IPS DF 6.9 (cell line): ENCODE measurements around the gene CSTF2T.

ENCODE experiments used
- DNase-seq: peaks from one replicate; pipeline ENCODE4 v3.0.0-alpha.2; 2013; ENCODE audit warnings: low read depth, low spot score
- H3K27ac ChIP-seq: one replicate; pipeline ENCODE4 v1.5.1; 2013; ENCODE audit warnings: low read length, control low read depth
- H3K27me3 ChIP-seq: 2 replicates; pipeline ENCODE4 v1.6.1; 2013; ENCODE audit warnings: mild to moderate bottlenecking, low read length; ENCODE audit not compliant: control insufficient read depth, insufficient read depth
- H3K36me3 ChIP-seq: 2 replicates; pipeline ENCODE4 v1.6.1; 2013; ENCODE audit warnings: low read length; ENCODE audit not compliant: control insufficient read depth, insufficient read depth
- H3K4me1 ChIP-seq: 2 replicates; pipeline ENCODE4 v1.6.1; 2013; ENCODE audit warnings: low read length; ENCODE audit not compliant: control insufficient read depth, insufficient read depth
- H3K4me3 ChIP-seq: 2 replicates; pipeline ENCODE4 v1.5.1; 2013; ENCODE audit warnings: mild to moderate bottlenecking, low read length
- H3K9me3 ChIP-seq: 2 replicates; pipeline ENCODE4 v1.6.1; 2013; ENCODE audit warnings: low read length, inconsistent platforms; ENCODE audit not compliant: control insufficient read depth, insufficient read depth
- WGBS: extraction: QIAGEN DNeasy Blood & Tissue Kit; methylation state at CpG from one replicate; pipeline ENCODE4 v1.1.7; 2013; ENCODE audit warnings: mixed read lengths, missing lambda C conversion rate; ENCODE audit not compliant: insufficient read length, insufficient coverage; 5-methylcytosine and 5-hydroxymethylcytosine counted together

The CSTF2T gene

DNA sequence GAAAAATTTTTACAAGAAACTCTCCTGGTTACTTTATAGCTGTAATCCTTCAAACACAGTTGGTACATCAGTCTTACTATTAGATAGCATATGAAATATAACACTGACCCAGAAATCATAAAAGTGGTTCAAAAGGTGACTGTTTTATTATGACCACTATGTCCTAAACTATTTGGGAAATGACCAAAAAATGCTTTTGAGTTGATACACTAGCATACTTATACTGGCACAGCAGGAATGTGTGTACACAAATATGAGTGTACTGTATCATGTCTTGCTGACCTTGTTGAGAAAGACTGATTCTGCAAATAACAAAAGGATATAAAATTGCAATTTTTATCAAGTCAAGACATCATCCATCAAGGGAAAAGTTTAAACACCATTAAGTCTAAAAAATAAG is 24.3 kb downstream of the CSTF2T start:
- H3K27ac ChIP-seq, result no peak overlapping the region
- H3K27me3 ChIP-seq, result no peaks in the 10 kb centered on the region
- no peak for DNase-seq
- H3K4me1 ChIP-seq, result no peaks in the 10 kb centered on the region
- no peaks in the 10 kb centered on the region for H3K36me3 ChIP-seq
- H3K4me3 ChIP-seq, result no peak overlapping the region
- H3K9me3 ChIP-seq, result no peaks in the 10 kb centered on the region

DNA sequence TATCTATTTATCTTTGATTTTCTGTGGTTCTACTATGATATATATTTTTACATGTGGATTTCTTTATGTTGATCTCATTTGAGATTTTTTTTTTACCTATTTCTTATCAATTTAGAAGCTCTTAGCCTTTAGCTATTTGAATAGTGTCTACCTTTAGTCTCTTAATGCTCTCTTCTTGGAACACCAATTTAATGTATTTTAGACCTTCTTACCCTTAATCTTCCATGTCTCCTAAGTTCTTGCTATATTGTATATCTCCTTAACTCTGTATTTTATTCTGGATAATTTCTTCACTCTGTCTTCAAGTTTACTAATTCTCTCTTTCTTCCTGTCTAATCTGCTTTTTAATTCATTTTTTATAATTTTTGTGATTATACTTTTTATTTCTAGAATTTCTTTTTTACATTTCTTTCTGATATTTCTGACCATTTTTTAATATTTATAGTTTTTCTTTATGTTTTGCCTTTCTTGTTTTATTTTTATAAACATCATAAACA is 27.3 kb downstream of the CSTF2T start:
- H3K4me1 ChIP-seq, result no peaks in the 10 kb centered on the region
- DNase-seq, result no peak
- no peak overlapping the region for H3K4me3 ChIP-seq
- no peaks in the 10 kb centered on the region for H3K9me3 ChIP-seq
- H3K27me3 ChIP-seq, result no peaks in the 10 kb centered on the region
- no peaks in the 10 kb centered on the region for H3K36me3 ChIP-seq
- H3K27ac ChIP-seq, result no peak overlapping the region

DNA sequence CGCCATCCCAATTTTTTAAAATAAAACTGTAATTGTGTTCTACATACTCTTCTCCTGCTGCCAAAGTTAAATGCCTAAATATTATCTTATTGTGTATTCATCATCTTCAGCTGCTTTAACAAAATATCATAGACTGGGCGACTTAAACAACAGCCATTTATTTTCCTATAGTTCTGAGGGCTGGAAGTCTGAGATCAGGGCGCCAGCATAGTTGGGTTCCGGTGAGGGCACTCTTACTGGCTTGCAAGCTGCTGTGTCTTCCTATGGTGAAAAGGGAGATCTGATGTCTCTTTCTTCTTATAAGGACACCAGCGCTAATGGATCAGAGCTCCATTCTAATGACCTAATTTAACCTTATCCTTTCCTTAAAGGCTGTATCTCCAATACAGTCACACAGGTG is 30.4 kb downstream of the CSTF2T start:
- H3K4me1 ChIP-seq, result no peaks in the 10 kb centered on the region
- no peak for DNase-seq
- H3K9me3 ChIP-seq, result no peaks in the 10 kb centered on the region
- no peaks in the 10 kb centered on the region for H3K36me3 ChIP-seq
- H3K27ac ChIP-seq, result no peak overlapping the region
- H3K4me3 ChIP-seq, result no peak overlapping the region
- no CpG with 5 or more reads among the region's 5 CpGs for WGBS
- no peaks in the 10 kb centered on the region for H3K27me3 ChIP-seq

DNA sequence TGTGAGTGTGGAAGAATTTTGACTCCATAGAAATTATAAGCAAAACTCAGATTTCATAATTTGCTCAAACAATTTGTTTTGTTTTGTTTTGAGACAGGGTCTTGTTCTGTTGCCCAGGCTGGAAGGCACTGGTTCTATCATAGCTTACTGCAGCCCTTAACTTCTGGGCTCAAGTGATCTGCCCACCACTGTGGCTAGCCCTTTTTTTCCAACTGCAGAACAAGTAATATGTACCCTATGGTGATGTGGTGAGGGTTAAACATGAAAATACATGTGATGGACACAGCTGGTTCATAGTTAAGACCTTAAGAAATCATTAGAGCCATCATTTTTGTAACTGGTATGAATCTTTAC is 31.1 kb downstream of the CSTF2T start:
- Histone ChIP-seq H3K4me1 (no peaks in the 10 kb centered on the region), H3K9me3 (no peaks in the 10 kb centered on the region), H3K36me3 (no peaks in the 10 kb centered on the region), H3K4me3 (no peak overlapping the region), H3K27ac (no peak overlapping the region), H3K27me3 (no peaks in the 10 kb centered on the region)
- no peak for DNase-seq

DNA sequence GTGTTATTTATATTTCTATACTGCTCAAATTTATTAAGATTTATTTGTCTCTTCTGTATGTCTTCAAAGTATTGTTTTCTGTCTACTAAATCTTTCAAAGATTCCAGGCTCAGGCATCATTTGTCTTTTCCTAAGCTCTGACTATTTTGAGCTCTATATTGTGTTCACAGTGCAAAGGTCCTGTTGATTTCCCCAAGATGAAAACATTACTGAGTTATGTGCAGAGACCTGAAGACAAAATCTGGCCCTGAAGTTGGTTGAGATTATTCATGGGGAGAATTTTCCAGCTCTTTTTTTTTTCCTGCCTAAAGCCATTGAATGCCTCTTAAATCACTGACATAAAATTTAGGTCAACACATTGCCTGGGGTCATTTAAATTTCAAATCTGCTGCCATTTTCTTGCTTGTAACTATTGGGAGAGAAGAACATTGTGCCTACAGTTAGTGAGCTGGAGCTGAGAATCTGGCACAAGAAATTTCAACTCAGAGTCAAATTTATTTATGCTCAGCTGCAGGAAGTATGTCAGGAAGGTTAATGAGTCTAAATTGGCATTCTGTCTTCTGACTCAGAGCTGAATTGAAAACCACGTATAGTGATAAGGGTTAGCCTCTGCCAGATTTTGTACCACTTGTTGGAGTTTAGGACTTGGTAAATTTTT is 31.6 kb downstream of the CSTF2T start:
- WGBS, result no CpG with 5 or more reads among the region's 1 CpG
- Histone ChIP-seq H3K4me1 (no peaks in the 10 kb centered on the region), H3K27ac (no peak overlapping the region), H3K36me3 (no peaks in the 10 kb centered on the region), H3K27me3 (no peaks in the 10 kb centered on the region), H3K9me3 (no peaks in the 10 kb centered on the region), H3K4me3 (no peak overlapping the region)
- no peak for DNase-seq

DNA sequence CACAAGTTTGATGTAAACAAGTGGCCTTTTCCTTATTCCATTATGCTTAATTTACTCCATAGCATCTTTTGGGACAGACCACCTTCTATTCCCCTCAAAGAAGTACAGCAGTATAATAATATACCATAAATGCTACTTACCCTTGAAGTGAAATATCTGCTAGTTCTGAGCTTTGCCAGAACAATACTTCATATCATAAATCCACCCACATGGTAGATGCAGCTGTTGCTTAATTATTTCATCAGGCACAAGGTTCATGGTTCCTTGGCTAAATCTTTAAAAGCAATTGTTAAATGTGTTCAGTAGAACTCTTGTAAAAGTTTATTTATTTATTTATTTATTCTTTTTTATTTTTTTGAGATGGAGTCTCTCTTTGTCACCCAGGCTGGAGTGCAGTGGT is 32.9 kb downstream of the CSTF2T start:
- H3K9me3 ChIP-seq, result no peaks in the 10 kb centered on the region
- no peak for DNase-seq
- H3K4me1 ChIP-seq, result no peaks in the 10 kb centered on the region

DNA sequence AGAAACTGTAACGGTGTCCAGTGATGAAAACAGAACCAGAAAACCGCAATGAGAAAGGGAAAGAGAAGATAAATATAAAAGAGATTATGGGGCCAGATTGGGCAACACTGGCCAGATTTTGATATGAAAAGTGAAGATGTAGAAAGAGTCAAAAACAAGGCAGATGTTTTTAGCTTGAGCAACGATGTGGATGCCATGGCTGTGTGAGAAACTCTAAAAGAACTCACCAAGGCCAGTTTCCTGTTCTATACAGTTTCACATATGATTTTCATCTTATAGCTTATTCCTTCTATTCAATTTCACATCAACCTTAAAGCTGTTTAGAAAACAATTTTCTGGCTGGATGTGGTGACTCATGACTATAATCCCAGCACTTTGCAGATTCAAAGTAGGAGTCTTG is 36.3 kb downstream of the CSTF2T start:
- H3K27ac ChIP-seq, result no peak overlapping the region
- WGBS, result 100% methylated on average over 1 of the region's 3 CpGs

More for the DNA sequence above, 32.9 kb downstream of the CSTF2T start:
- Histone ChIP-seq H3K27me3 (no peaks in the 10 kb centered on the region), H3K4me3 (no peak overlapping the region), H3K36me3 (no peaks in the 10 kb centered on the region), H3K27ac (no peak overlapping the region)

DNA sequence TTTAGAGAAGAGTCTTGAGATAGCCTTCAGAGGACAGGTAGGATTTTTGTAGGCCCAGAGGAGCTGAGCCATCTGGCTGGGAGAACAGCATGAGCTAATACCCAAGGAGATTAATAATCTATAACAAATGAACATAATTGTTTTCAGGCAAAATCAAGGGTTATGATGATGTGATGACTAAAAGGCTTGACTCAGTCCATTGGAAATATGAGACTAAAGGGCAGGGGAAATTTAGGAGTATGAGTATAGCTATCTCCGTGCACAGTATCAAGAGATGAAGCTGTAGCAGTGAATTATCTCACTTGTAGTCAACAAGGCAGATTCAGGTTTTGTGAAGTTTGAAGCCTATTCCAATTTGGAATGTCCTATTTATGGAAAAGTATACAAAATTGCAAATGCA is 40.1 kb downstream of the CSTF2T start:
- Histone ChIP-seq H3K4me3 (no peak overlapping the region), H3K4me1 (peaks cover 1% of the 10 kb centered on the region; the same call in 1 of the 2 replicates), H3K27ac (no peak overlapping the region), H3K9me3 (no peaks in the 10 kb centered on the region), H3K36me3 (no peaks in the 10 kb centered on the region), H3K27me3 (no peaks in the 10 kb centered on the region)
- no peak for DNase-seq
- no CpG with 5 or more reads among the region's 1 CpG for WGBS

More for the DNA sequence above, 36.3 kb downstream of the CSTF2T start:
- H3K4me1 ChIP-seq, result peaks cover 1% of the 10 kb centered on the region; the same call in 1 of the 2 replicates
- H3K9me3 ChIP-seq, result no peaks in the 10 kb centered on the region
- H3K27me3 ChIP-seq, result no peaks in the 10 kb centered on the region
- H3K36me3 ChIP-seq, result no peaks in the 10 kb centered on the region
- DNase-seq, result no peak
- no peak overlapping the region for H3K4me3 ChIP-seq

DNA sequence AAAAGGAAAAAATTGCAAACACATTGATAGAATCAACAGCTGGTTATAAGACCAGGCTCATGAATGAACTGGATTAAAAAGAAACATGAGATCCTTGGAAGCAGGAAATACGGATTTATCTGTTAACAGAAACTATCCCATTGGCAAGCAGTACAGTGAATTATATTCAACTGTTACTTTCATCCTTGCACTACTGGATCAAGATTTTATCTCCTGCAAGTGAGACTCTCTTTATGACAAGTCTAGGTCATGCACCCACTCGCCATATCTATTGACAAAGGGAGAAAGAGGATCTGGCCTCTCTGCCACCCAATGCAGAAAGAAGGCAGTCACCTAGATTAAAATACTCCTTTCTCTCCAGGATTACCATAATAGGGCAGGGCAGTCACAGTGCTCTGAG is 41.4 kb downstream of the CSTF2T start:
- peaks cover 1% of the 10 kb centered on the region; the same call in 1 of the 2 replicates for H3K4me1 ChIP-seq
- no CpG with 5 or more reads among the region's 2 CpGs for WGBS
- DNase-seq, result no peak
- H3K27me3 ChIP-seq, result no peaks in the 10 kb centered on the region
- H3K27ac ChIP-seq, result no peak overlapping the region
- no peaks in the 10 kb centered on the region for H3K9me3 ChIP-seq
- no peak overlapping the region for H3K4me3 ChIP-seq
- H3K36me3 ChIP-seq, result no peaks in the 10 kb centered on the region

DNA sequence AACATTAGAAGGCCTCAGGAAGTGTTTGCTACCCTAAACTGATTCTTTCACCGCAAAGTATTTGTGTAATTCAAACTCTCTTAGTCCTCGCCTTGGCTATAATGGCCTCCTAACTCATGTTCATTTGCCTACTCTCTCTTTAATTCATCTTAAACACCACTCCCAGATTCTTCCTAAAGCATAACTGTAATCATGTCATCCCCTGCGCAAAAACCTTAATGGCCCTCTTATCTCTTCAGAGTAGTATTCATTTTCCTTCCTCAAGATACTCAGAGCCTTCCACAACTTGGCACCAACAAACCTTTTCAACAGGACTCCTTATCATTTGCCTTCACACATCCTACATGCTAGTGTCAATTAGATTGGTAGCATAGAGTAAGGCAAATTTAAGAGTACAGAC is 42.9 kb downstream of the CSTF2T start:
- Histone ChIP-seq H3K9me3 (no peaks in the 10 kb centered on the region), H3K4me1 (peaks cover 1% of the 10 kb centered on the region; the same call in 1 of the 2 replicates), H3K4me3 (no peak overlapping the region), H3K27me3 (no peaks in the 10 kb centered on the region), H3K36me3 (no peaks in the 10 kb centered on the region), H3K27ac (no peak overlapping the region)
- WGBS, result no CpG with 5 or more reads among the region's 3 CpGs
- no peak for DNase-seq

DNA sequence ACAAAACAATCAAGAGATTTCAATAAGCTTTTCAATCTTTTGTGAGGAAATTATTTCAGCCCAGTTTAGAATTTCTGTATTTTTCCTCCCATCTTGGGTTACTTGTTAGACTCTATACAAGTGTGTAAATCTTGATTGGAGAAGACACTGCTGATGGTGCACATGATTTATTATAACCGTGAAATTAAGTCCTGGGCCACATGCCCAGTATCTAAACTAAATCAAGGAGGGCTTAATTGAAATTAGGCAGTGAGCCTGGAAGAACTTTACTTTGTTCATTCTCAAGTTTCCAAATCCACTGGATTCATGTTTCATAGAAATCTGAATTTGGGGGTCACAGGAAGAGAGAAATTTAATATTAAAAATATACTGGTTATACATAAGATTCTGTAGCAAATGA is 44.5 kb downstream of the CSTF2T start:
- Histone ChIP-seq H3K4me3 (no peak overlapping the region), H3K27me3 (no peaks in the 10 kb centered on the region), H3K4me1 (peaks cover 1% of the 10 kb centered on the region; the same call in 1 of the 2 replicates), H3K27ac (no peak overlapping the region), H3K36me3 (no peaks in the 10 kb centered on the region), H3K9me3 (no peaks in the 10 kb centered on the region)
- no CpG with 5 or more reads among the region's 1 CpG for WGBS
- no peak for DNase-seq
